HG03064 (cell line): ENCODE results near the gene VSTM4.

Source experiments
- ATAC-seq: cut with Tn5 transposase; IDR thresholded peaks from one replicate; pipeline ENCODE4 v1.9.1; 2021; ENCODE audit warnings: low read depth; ENCODE audit not compliant: unreplicated experiment

Gene VSTM4

DNA sequence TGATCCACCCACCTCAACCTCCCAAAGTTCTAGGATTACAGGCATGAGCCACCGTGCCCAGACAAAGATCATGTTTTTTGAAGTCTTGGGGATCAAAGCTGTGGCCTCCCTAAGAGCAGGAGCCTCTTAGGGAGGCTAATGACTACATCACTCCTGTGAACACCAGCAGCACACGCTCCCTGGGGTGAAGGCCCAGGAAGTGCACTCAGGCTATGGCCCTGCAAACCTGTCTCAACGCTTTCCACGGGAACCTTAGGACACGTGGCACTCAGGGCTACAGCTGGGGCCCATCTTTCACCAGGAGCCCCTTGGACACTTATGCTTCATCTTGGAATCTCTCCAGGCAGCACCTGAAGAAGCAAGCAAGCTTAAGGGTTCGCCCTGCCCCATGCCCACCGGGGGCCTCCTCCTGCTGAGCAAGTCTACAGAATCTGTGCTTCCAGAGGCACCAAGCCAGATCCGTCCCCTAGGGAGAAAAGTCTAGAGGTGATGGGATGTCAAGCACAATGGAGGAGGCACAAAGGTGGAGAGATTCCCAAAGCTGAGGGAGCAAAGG is 18.4 kb downstream of the VSTM4 start:
- ATAC-seq: no peak

DNA sequence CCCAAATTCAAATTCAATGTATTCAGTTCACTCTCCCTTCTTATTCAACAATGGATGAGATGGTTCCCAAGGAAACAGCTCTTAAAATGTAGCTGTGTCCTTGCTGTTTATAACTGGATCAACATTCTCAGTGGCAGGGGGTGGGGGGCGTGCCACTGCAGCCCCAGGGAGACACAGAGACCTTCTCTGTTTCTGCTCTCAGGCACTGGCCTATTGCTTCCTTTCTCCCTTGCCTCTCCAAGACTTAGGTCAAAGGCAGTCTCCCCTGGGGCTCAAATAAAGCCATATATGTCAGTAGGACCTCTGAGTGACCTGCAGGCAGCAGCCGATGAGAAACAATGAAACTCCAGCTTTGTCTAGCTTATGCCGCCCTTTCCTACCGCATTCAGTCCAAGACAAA is 20.7 kb downstream of the VSTM4 start:
- no peak for ATAC-seq

DNA sequence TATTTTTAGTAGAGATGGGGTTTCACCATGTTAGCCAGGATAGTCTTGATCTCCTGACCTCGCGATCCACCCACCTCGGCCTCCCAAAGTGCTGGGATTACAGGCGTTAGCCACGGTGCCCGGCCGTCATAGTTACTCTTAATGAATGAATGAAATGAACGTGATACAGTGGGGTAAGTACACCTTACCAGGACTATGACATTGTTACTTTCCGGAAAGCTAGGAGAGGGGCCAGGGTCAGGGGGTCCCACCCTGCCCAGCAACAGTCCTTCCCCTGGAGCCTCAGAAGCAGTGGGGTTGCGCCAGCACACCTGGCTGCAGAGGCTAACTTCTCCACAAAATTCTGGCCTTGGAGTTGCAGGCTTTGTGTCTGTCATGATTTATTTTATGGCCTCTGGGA is 21.4 kb downstream of the VSTM4 start:
- no peak for ATAC-seq

DNA sequence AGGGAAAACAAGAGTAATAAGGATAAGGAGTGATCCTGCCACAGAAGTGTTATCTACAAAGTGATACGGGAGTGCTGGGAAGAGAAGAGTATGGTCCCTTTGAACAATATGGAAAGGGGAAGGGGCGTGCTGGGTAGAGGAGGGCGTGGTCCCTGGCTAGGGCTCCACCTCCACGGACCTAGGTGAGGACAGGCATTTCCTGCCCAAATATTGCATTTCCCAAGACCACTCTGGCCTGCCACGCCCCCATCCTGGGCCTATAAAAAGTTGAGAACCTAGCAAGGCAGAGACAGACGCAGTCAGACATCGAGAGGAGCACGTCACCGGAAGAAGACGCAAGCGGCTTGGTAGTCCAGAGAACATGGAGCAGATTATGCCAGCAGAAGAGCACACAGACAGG is 22.8 kb downstream of the VSTM4 start:
- ATAC-seq: no peak

- no peak for ATAC-seq
Observed at GRCh38 chr10:49091450-49092210, 23.7 kb downstream of the VSTM4 start.

DNA sequence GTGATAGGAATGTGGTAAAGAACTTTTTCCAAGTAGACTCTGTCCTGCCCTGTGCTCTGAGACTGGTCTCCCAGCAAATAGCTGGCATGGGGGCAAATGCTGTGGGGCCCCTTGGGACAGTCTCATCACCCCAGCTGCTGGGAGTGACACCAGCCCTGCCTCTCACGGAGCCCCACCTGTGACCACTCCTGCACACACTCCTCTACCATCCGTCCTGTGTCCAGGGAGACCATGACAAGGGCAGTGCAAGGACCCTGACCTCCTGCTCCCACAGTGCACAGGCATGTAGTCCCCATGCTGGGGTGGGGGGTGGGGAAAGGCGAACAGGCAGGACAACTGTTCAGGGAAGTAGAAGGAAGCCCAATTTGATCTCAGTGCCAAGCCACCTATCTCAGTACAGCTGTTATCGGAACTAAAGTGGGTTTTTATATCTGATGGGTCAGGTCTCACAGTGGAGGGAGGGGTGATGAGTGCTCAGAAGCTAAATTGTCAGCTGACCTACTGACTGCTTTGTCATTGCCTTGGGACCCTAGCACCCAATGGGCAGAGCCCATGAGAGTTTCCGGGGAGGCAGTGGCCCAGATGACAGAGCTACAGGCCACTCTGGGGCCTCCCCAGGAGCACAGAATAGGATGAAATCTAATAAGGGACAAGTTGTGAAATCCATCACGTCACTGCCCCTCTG is 24.5 kb downstream of the VSTM4 start:
- ATAC-seq: no peak

DNA sequence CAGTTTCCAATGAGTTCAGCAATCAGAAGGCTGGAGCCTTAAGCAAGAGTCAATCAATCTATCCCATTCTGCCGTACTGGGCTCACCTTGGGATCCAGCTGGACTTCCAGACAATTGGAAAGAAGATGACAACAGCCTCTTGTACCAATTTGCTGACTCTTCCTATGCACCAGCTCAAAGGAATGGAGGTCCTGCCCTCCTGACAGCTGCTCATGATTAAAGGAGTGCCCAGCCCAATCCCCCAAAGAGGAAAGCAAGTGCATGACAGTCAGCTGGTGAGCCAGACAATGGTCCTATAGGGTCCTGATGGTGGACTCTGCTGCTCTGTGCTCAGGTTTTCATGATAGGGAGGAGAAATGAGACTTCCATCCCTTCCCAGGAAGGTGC is 25.1 kb downstream of the VSTM4 start:
- ATAC-seq: no peak

DNA sequence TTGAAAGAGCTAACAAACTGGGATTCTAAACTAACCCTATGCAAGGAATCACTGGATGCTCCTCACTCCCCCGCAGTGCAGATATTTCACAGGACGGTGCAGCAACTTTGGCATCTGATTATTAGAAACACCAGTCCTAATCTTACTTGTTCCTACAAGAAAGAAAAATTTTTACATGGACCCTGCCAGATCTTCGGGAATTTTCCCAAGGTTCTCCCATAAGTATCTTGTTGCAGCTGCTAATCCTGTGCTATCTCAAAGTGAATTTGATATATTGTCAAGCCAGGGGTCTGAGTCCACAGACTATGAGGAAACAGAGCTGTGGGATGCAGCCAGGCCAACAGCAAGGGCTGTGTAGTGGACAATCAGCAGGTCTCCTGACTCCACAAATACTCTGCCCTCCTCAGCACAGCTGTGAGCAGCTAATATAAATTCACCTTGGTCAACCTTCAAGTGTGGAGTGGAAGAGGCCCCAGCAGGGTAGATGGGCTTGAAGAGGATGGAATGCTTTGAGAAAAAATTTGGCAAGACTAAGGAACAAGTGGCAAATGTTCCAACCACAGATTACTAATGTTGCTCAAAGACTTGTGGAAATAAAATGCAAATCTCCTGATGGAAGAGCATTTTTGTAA is 25.6 kb downstream of the VSTM4 start:
- no peak for ATAC-seq

- ATAC-seq: no peak
Observed at GRCh38 chr10:49089152-49089551, 26.2 kb downstream of the VSTM4 start.

DNA sequence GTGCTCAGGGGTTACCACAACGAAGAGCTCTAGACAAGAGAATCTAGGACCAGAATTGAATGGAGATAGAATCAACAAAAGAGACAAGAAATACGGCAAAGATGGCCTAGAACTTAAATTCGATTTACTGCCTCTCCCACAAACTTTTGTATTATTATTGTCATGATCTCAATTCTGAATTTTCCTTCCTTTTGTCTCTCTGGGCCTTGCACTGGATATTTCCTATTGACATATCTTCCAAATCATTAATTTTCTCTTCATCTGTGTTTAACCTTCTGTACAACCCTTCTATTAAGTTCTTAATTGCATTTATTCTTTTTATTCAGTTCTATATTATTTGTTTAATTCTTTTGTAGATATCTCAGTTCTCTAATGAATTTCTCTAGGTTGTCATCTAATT is 28.4 kb downstream of the VSTM4 start:
- ATAC-seq: no peak

GRCh38 chr10:49083261-49083660 is 32.1 kb downstream of the VSTM4 start:
- no peak for ATAC-seq

DNA sequence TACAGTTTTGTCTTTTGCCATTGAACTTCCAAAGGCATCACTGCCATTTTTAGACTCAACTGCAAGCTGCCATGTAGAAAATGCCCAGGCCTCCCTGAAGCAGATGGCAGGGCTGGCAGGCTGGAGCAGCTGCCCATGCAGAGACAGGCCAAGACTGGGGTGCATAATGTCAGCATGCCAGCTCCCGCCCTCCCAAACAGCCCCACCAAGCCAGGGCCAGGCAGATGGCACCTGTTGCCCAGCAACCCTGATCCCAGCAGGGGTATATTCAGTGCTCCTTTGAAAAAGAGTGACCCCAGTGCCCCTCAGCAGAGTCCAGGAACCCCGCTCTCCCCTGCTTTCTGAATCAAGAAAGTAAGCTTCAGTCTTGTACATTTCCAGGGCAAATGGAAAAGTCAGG is 32.6 kb downstream of the VSTM4 start:
- ATAC-seq: no peak

- ATAC-seq: no peak
Observed at GRCh38 chr10:49081547-49082275, 33.6 kb downstream of the VSTM4 start.

DNA sequence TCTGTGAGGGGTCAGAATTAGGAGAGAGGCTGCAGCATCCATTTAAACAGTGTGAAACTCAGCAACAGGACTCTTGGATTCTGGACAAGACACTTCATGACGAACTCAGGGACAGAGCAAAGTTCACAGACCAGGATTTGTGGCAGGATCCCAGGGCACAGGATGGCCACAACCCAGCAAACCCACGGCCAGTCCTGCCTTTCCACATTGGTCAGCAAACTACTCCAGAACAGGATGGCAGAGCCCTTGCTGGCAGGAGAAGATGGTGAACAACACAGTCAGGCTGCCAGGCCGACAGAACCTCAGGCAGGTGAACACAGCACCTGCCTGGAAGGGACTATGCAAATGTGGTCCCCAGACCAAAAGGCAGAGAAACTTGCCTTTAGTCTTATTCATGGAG is 34.4 kb downstream of the VSTM4 start:
- no peak for ATAC-seq

- no peak for ATAC-seq
Observed at GRCh38 chr10:49080071-49080470, 35.3 kb downstream of the VSTM4 start.

DNA sequence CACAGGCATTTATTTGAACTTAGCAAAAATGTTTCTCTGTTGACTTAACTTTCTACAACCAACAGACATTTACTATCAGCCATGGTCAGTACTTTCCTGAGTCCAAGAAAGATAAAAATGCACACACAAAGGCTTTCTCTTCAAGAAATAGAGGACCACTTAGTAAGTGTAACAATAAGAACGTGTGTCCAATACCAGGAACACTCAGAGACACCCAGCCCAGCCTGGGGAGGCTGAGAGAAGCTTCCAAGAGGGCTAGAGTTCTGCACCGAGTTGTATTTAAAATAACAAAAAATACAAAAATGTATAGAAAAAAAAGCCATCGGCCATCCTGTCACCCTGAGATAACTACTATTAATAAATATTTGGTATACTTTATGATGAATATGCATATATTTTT is 35.8 kb downstream of the VSTM4 start:
- no peak for ATAC-seq

- ATAC-seq: no peak
Observed at GRCh38 chr10:49079072-49079471, 36.2 kb downstream of the VSTM4 start.

- ATAC-seq: no peak
Observed at GRCh38 chr10:49078433-49078832, 36.9 kb downstream of the VSTM4 start.

DNA sequence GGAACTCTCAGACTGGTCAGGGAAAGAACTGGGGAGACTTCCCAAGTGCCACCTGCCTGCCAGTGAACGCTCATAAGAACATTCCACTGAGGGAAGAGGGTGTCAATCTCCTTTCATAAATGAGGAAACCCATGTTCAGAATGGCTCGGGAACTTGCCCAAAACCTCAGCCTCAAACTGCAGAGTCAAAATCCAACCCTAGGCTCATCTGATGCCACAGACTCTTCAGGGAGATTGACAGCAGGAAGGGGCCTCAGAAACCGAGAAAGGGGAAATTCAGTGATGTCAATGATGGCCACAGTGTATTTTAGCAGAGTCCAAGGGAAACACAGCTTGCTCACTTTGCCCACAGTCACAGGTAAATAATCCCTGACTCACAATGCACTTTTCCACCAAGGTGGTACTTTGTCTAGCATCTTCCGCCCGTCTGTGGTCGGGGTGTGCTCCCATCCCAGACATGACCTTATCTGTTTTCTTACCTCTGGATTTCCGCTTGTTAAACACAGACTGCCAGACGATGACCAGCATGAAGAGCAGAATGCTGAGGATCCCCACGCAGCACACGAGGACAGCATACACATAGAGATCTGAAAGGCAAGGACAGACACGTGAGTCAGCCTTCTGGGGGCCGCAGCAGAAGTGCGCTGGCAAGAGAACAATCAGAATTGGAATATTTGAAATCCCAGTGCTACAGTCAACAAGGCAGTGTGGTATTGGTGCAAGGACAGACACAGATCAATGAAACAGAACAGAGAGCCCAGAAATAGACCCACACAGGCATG is 38.4 kb downstream of the VSTM4 start:
- ATAC-seq: no peak

DNA sequence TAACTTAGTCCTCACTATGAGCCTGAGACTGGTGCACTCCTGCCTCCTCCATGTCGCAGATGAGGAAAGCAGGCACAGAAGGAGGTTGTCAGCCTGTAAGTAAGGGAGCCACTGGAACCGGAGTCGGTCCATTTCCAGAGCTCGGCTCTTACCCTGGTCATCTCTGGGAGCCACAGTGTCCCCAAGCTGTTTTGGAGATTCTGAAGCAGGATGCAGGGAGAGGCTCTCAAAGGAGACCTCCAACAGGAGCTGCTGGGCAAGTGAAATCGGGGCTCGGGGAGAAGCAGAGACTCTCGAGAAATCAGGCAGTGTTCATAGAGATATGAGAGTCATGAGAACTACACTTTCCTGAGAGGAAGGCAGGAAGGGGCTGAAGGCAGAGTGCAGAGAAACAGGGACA is 39.0 kb downstream of the VSTM4 start:
- ATAC-seq: no peak
